Keratinocyte (primary cell): ENCODE data around the gene HABP4. TPM values are rescaled to one million over a fixed set of nuclear protein-coding genes. Genes with fewer than 3 reads are reported as not detected.

Source experiments
- DNase-seq: peaks from one replicate; pipeline ENCODE4 v3.0.0-alpha.2; 2011; ENCODE audit warnings: low read depth, missing footprints, low spot score
- FAIRE-seq: peaks from 2 replicates; lab custom pipeline; 2011; peaks lifted over from hg19 to GRCh38; lab: Jason Lieb, UNC
- H2AFZ ChIP-seq: 2 replicates; pipeline ENCODE4 v1.6.0; 2012; ENCODE audit warnings: low read length, control low read depth, inconsistent platforms; ENCODE audit not compliant: control insufficient read depth
- H3K27ac ChIP-seq: 2 replicates; pipeline ENCODE4 v1.5.1; 2011; ENCODE audit warnings: low read length; ENCODE audit not compliant: control insufficient read depth, insufficient read depth
- H3K27me3 ChIP-seq: 3 replicates; pipeline ENCODE4 v1.6.0; 2011; ENCODE audit warnings: low read length; ENCODE audit not compliant: control insufficient read depth, insufficient read depth; ENCODE audit errors: extremely low read depth
- H3K36me3 ChIP-seq, 2 experiments: 2 replicates in 1 of 2; 3 replicates in 1 of 2; pipeline ENCODE4 v1.5.1; 2011; ENCODE audit warnings: low read length in 2 of 2, mild to moderate bottlenecking in 1 of 2; ENCODE audit not compliant: control insufficient read depth in 2 of 2, insufficient read depth in 2 of 2; ENCODE audit errors: extremely low read depth in 1 of 2
- H3K4me1 ChIP-seq: 3 replicates; pipeline ENCODE4 v1.5.1; 2011; ENCODE audit warnings: low read length; ENCODE audit not compliant: control insufficient read depth, insufficient read depth; ENCODE audit errors: extremely low read depth
- H3K4me2 ChIP-seq: 3 replicates; pipeline ENCODE4 v1.6.0; 2011; ENCODE audit warnings: low read depth, low read length; ENCODE audit not compliant: control insufficient read depth, insufficient read depth; ENCODE audit errors: extremely low read depth
- H3K4me3 ChIP-seq, 3 experiments: fragments of 200-600 bp in 1 of 3; sonication (generic) in 1 of 3; 2 replicates in 2 of 3; 3 replicates in 1 of 3; pipeline ENCODE4 v1.5.1; 2011 to 2016; ENCODE audit warnings: low read length in 3 of 3, mild to moderate bottlenecking in 3 of 3, control low read depth in 2 of 3, inconsistent platforms in 1 of 3, low read depth in 1 of 3, mixed read lengths in 1 of 3, mixed run types in 1 of 3, moderate library complexity in 1 of 3; ENCODE audit not compliant: control insufficient read depth in 2 of 3, insufficient read depth in 2 of 3; ENCODE audit errors: extremely low read depth in 1 of 3
- H3K79me2 ChIP-seq: 2 replicates; pipeline ENCODE4 v1.6.0; 2012; ENCODE audit warnings: low read length; ENCODE audit not compliant: control insufficient read depth, insufficient read depth
- H3K9ac ChIP-seq: 3 replicates; pipeline ENCODE4 v1.6.0; 2011; ENCODE audit warnings: low read length; ENCODE audit not compliant: control insufficient read depth, insufficient read depth; ENCODE audit errors: extremely low read depth
- H3K9me1 ChIP-seq: 3 replicates; pipeline ENCODE4 v1.6.0; 2011; ENCODE audit warnings: low read length; ENCODE audit not compliant: control insufficient read depth, insufficient read depth; ENCODE audit errors: extremely low read depth
- H3K9me3 ChIP-seq: 2 replicates; pipeline ENCODE4 v1.5.1; 2012; ENCODE audit warnings: low read depth, low read length; ENCODE audit not compliant: control insufficient read depth
- H4K20me1 ChIP-seq: 3 replicates; pipeline ENCODE4 v1.6.0; 2011; ENCODE audit warnings: low read length; ENCODE audit not compliant: control insufficient read depth, insufficient read depth; ENCODE audit errors: extremely low read depth
- EZH2 ChIP-seq: IDR thresholded peaks from one replicate; pipeline ENCODE4 v1.6.1; 2012; ENCODE audit warnings: inconsistent platforms, mild to moderate bottlenecking, low read length, moderate library complexity
- dilution Hi-C: fragments of 300-500 bp; cut with MboI; formaldehyde crosslinking; loops from one replicate; pipeline ENCODE4 v1.7.0; 2020; ENCODE audit warnings: low sequenced_read_pairs; ENCODE audit not compliant: extremely low pct_ligation_motif_present
- polyA plus RNA-seq, 5 experiments: library from polyadenylated mRNA; depleted of rRNA in 3 of 5; stranded (reverse) in 3 of 5; stranded (forward) in 1 of 5; unstranded in 1 of 5; fragments of >200 nt; gene quantifications; 1 replicate in 1 of 5; 2 replicates in 3 of 5; 3 replicates in 1 of 5; pipeline versions ENCODE4 v1.2.1 to v1.2.3, GENCODE V29; 2011 to 2012; ENCODE audit warnings: missing spikeins in 2 of 5, low read depth in 1 of 5, low replicate concordance in 1 of 5
- TF ChIP-seq, protein P1 (sequence below), 3 experiments: IDR thresholded peaks in 1 of 3; conservative IDR thresholded peaks in 1 of 3; optimal IDR thresholded peaks in 1 of 3; 2 replicates in 2 of 3; 3 replicates in 1 of 3; pipeline versions ENCODE3 to v1.5.1; 2011; ENCODE audit warnings: low read length in 3 of 3, mild to moderate bottlenecking in 3 of 3, moderate library complexity in 2 of 3, control low read depth in 1 of 3, inconsistent platforms in 1 of 3; ENCODE audit not compliant: insufficient read depth in 2 of 3; ENCODE audit errors: extremely low read depth in 1 of 3

HABP4 gene
- polyA plus RNA-seq, 1 donor (not counting 4 experiments of a cell fraction or from before 2014, with no cell fraction given): 6.8 TPM

DNA sequence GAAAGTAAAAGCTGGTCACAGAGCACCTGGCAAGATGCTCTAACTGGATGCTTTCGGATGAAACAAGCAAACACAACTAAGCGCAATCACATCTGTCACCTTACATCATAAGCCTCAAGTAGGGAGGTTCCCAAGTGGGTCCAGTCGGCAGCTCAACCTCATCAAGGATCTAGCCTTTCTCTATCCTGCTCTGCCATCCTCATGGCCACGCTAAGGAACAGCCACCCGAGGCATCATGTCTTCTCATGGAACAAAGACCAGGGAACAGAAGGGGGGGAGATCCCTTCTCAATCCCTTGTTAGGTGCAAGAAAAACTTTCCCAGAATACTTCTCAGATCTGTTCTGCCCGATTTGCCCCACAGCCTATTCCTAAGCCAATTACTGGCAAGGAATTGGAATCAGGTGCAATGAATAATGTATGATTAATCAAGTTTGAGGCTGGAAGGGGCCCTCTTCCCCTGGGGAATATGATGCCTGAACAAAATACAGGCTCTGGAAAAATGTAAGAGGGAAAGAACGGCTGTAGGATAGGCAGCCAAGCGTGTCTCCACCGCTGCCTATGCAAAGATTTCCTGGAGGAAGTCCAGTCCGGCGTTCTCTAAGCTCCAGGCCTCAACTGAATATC is 1.3 kb upstream of the HABP4 start:
- no peak overlapping the region for H3K4me3 ChIP-seq
- no peak overlapping the region for H2AFZ ChIP-seq
- no peaks in the 10 kb centered on the region for H4K20me1 ChIP-seq
- no peaks in the 10 kb centered on the region for H3K9me3 ChIP-seq
- H3K27me3 ChIP-seq: no peaks in the 10 kb centered on the region
- H3K9ac ChIP-seq: no peak overlapping the region
- H3K4me1 ChIP-seq: peaks cover 10% of the 10 kb centered on the region
- dilution Hi-C loops: no loop called here
- H3K27ac ChIP-seq: no peak overlapping the region
- H3K36me3 ChIP-seq: no peaks in the 10 kb centered on the region
- H3K79me2 ChIP-seq: peaks cover 11% of the 10 kb centered on the region
- TF ChIP-seq, protein P1, sequence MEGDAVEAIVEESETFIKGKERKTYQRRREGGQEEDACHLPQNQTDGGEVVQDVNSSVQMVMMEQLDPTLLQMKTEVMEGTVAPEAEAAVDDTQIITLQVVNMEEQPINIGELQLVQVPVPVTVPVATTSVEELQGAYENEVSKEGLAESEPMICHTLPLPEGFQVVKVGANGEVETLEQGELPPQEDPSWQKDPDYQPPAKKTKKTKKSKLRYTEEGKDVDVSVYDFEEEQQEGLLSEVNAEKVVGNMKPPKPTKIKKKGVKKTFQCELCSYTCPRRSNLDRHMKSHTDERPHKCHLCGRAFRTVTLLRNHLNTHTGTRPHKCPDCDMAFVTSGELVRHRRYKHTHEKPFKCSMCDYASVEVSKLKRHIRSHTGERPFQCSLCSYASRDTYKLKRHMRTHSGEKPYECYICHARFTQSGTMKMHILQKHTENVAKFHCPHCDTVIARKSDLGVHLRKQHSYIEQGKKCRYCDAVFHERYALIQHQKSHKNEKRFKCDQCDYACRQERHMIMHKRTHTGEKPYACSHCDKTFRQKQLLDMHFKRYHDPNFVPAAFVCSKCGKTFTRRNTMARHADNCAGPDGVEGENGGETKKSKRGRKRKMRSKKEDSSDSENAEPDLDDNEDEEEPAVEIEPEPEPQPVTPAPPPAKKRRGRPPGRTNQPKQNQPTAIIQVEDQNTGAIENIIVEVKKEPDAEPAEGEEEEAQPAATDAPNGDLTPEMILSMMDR (optimal IDR thresholded peaks at IDR 0.05 in 1 of 3, IDR thresholded peaks at IDR 0.05 in 1 of 3, conservative IDR thresholded peaks at IDR 0.05 in 1 of 3; ENCODE audit: extremely low read depth in 1 of 3, insufficient read depth in 2 of 3, low read length in 3 of 3): no peak
- FAIRE-seq (no peak), DNase-seq (no peak)
- H3K9me1 ChIP-seq: no peaks in the 10 kb centered on the region
- no peak overlapping the region for H3K4me2 ChIP-seq

DNA sequence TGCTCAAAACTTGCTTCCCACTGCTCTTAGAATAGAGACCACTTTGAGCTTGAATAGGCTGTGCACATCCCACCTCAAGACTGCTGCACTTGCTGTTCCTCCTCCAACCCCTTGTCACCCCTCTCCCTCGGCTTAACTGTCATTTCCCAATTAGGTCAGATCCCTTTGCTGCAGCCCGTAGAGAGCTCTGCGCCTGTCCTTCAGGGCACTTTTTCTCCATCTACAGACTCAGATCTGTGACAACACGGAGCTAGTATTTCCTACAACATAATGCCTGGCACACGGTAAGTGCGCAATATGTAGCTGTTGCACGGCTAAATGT is 485 bp upstream of the HABP4 start:
- H3K9ac ChIP-seq: peak overlapping the region; percentile 22
- no peak for TF ChIP-seq EZH2
- TF ChIP-seq, protein P1 (optimal IDR thresholded peaks at IDR 0.05 in 1 of 3, IDR thresholded peaks at IDR 0.05 in 1 of 3, conservative IDR thresholded peaks at IDR 0.05 in 1 of 3; ENCODE audit: extremely low read depth in 1 of 3, insufficient read depth in 2 of 3, low read length in 3 of 3): no peak
- FAIRE-seq: no peak

More for the DNA sequence above, 485 bp upstream of the HABP4 start:
- H4K20me1 ChIP-seq: no peaks in the 10 kb centered on the region
- H3K36me3 ChIP-seq: no peaks in the 10 kb centered on the region
- dilution Hi-C loops: no loop called here
- peak overlapping the region; percentile 85 for H3K4me2 ChIP-seq
- peak overlapping the region; percentile 90 for H2AFZ ChIP-seq
- peaks cover 10% of the 10 kb centered on the region for H3K4me1 ChIP-seq
- H3K9me1 ChIP-seq: no peaks in the 10 kb centered on the region
- DNase-seq: no peak
- H3K27me3 ChIP-seq: no peaks in the 10 kb centered on the region
- no peaks in the 10 kb centered on the region for H3K9me3 ChIP-seq
- H3K27ac ChIP-seq: no peak overlapping the region
- H3K4me3 ChIP-seq: peak overlapping the region; percentile 26 to 65 (median 64)
- peaks cover 11% of the 10 kb centered on the region for H3K79me2 ChIP-seq
